ENCODE results near the gene SPESP1.
"Not testable (repeated sequence)": the region's sequence is repeated elsewhere in the genome, so short reads cannot be mapped to it uniquely, and the experiment has no call there.

The SPESP1 gene

DNA sequence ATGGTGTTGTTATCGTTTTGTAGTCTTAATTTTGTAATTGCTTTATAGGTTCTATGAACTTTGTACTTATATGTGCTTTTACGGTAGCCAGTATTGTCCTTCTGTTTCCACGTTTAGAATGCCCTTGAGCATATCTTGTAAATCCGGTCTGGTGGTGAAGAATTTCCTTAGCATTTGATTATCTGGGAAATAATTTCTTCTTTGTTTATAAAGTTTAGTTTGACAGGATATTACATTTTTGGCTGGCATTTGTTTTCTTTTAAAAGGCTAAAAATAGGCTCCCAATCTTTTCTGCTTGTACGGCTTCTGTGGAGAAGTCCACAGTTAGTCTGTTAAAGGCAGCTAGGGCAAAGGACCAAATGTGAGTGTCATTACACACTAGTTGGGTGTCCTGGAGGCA is 36.7 kb downstream of the SPESP1 start:
- DNase-seq, result no peak

DNA sequence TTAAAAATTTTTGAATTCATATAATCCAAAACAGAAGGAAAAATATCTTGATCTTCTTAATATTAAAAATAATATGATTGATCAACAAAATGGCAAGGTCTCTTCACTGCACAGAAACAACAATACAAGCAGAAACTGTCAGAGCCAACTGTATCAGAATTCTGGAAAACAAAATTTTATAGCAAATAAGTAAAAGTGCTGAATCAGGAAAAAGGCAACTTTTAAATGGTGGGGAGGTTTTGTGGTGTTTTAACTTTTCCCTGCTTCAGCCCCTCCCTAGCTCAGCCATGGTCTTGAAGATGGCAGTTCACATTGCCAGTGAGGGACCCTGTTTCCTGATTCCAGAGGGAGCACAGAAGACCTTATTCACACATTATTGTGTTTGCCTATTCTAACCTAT is 37.6 kb downstream of the SPESP1 start:
- no peak for DNase-seq

DNA sequence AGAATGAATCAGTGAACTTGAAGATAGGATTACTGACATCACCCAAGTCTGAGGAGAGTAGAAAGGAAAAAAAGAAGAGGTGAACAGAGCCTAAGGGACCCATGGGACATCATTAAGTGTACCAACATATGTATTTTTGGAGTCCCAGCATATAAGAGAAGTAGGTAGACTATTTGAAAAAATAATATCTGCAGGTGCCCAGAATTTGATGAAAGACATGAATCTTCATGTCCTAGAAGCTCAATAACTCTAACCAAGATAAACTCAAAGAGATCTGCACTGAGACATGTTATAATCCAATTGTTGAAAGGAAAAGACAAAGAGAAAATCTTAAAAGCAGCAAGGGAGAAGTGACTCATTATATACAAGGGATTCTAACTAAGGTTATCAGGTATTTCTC is 39.0 kb downstream of the SPESP1 start:
- DNase-seq, result no peak

DNA sequence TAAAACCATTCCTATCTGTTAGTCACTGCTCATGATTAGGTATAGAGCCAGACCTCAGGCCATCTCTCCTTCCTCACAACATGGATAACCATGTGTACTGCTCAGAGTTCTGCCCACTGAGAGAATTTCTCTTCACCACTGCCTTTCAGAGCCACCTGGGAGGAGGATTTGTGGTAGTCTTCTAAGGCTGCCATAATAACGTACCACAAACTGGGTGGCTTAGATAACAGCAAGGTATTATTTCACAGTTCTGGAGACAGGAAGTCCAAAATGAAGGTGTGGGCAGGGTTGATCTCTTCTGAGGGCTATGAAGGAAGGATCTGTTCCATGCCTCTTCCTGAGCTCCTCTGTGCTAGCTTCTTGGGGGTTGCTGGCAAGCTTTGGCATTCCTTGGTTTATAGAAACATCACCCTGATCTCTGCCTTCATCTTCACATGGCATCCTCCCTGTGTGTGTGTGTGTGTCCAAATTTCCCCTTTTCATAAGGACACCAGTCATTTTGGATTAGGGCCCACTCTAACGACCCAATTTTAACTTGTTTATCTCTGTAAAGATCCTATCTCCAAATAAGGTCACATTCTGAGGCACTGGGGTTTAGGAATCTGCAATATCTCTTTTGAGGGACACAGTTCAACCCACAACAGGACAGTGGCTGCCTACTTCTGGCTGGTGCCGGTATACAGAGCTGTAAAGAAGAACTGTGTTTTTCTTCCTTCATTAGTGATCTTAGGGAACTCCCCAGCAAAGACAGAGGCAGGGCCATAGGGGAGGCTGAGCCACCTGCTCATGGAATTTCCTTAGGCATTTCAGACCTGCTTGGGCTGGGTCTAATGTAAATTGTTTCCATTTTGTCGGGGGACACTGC is 42.1 kb downstream of the SPESP1 start:
- DNase-seq, result no peak

DNA sequence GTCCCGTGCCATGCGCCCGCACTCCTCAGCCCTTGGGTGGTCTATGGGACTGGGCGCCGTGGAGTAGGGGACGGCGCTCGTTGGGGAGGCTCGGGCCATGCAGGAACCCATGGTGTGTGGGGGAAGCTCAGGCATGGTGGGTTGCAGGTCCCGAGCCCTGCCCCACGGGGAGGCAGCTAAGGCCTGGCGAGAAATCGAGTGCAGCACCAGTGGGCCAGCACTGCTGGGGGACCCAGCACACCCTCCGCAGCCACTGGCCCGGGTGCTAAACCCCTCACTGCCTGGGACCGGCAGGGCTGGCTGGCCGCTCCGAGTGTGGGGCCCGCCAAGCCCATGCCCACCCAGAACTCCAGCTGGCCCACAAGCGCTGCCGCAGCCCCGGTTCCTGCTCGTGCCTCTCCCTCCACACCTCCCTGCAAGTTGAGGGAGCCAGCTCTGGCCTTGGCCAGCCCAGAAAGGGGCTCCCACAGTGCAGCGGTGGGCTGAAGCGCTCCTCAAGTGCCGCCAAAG is 45.4 kb downstream of the SPESP1 start:
- DNase-seq, result not testable (repeated sequence)

DNA sequence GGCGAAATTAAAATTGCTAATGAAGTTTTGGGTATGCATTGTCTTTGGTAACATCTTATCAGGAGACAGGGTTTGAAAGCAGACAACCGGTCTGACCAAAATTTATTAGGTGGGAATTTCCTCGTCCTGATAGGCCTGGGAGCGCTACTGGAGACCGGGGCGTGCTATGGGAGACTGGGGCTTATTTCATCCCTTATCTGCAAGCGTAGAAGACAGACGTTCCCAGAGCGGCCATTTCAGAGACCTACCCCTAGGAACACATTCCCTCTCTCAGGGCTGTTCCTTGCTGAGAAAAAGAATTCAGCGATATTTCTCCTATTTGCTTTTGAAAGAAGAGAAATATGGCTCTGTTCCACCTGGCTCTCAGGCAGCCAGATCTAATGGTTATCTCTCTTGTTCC is 47.1 kb downstream of the SPESP1 start:
- not testable (repeated sequence) for DNase-seq

DNA sequence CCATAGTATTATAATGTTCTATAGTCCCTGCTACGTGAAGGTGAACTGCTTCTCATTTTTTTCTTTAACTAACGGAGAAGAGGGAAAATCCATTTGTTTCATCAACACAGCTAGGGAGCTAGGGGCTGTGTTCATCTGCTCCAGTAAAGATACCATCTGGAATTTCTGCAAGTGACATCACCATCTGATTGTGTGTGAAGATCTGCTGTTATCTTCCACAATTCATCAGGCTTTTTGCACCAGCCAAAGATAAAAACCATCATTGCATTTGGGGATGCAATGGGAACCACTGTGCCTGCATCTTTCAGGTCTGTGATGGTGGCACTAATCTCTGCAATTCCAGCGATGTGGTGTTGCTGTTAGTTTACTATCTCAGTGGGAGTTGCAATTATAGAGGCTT is 48.7 kb downstream of the SPESP1 start:
- DNase-seq, result no peak

DNA sequence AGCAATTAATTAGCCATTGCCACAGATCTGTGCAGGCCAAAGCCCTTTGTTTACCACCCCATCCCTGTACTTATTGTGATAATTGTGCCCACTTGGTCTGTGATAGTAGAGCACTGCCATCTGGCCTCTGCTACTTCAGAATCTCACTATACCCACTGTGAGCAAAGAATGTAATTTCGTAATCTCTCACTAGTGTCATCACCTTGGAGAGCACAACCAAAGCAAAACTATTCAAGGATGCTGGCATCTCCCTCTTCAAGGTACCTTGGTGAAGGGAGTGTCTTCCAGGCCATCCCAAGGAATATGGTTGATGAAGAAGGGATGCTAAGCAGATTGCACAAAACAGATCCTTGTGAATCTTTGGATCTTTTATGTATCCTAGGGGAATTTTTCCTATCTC is 49.5 kb downstream of the SPESP1 start:
- DNase-seq, result no peak

DNA sequence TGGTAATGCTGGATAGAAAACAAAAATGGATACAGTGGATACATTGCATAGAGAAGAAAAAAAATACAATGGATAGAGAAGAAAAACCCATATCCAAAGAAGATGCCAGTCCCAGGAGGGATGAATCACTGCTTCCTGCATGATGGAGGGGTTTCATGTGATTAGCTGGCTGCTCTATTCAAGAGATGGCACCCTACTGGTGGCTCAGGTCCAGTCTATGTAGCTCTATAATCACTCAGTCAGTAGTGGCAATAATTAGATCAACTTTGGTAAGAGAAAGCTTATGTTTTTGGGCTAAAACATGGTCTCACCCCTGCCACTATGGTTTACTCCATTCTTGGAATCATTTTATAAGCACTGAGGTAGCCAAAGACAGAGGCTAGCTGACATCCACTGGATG is 50.5 kb downstream of the SPESP1 start:
- DNase-seq, result no peak

DNA sequence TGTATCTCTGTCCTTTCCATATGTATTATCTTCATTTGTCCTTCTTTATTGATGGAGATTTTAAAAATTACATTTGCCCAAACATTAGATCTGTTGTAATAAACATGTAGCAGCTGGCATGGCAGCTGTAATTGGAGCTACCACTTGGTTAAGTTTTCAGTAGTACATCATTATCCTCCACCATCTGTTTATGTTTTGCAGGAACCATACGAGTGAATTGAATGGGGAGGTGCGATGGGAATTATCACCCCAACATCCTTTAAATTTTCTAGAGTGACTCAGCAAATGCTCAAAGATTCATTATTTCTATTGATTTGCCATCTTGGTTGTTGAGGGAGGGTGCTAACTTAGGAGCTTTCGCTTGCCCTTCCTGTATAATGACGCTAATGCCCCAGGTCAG is 51.6 kb downstream of the SPESP1 start:
- DNase-seq, result no peak

DNA sequence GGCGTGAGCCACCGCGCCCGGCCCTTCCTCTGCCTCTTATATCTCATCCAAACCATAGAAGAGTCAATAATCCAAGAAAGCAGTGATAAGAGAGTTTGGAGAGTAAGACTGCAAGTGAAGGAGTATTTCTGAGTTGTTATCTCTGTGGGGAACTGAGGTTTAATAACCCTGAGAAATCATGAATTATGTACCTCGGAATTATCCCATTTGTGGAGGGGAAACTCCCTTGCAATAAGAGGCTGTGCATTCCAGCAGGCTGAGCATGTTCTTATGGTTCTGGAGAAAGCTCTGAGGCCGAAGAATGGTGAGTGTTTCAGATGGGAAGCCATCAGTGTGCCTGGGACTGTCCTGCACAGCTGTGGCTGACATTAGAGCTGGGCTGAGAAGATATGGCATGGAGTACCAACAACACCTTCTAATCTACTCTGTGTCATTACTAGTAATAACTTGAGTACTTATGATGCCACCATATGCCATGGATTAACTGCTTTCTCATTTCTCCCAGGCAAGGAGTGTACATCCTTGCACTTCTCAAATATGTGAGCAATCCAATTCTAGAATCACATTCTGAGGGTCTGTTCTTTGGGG is 52.7 kb downstream of the SPESP1 start:
- no peak for DNase-seq

DNA sequence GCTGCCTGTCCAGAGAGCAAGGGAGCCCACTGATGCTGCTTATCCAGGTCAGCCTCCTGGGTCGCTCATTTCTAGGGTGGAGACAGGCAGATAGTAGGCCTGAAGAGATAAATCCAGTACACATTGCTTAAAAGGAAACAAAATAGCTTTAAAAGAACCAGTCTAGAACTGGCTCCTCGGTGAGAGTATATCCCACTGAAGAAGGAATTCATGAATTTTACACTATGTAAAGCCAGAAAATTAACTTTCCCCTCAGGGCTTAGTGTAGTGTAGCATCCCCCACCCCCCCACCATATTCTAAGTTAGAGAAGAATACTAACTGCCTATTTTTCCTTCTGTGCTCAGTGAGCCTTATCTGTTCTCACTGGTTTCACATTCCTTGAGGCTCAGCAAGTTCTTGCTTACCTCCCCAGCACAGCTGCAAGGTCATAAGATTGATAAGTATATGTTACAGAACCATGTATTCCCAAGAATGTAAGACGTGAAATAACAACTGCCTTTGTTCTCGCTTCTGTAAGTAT is 53.7 kb downstream of the SPESP1 start:
- no peak for DNase-seq

DNA sequence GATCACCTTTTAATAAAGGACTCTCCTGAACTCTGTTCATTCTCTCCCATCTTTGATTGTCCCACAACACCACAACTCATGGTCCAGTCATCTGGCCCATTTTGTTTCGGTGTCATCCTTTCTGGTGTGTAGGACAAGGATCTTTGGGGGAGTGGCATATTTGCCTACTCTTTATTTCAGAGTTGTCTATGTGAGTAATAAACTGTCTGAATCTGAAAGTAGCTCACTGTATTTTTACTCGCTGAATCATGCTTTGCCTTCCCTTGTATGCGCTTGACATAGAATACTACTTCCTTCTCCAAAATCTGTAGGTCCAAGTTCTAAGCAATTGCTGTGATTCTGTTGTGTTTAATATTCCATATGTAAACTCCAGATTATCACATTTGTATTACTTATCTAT is 54.3 kb downstream of the SPESP1 start:
- no peak for DNase-seq

DNA sequence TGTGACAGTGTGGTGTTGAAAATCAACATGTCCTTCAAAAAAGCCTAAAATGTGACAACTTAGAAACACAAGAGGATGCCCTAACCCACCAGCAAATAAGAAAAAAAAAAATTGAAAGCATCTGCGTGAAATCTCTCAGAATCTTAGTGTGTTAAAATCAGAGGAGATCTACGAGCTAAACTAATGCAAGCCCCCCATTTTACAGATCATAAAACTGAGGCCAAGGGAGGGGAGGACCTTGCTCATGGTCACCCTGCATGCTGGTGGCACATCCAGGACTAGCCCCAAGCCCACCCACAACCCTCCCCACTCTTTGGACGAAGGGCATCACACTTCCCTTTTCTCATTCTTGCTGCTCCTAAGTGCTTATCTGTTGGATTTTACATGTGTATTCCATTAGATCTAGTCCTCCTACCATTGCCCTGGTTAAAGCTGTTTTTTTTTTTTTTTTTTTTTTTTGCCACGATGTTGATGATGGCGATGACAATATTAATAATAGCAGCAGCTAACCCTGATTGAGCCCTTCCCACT is 55.1 kb downstream of the SPESP1 start:
- no peak for DNase-seq

DNA sequence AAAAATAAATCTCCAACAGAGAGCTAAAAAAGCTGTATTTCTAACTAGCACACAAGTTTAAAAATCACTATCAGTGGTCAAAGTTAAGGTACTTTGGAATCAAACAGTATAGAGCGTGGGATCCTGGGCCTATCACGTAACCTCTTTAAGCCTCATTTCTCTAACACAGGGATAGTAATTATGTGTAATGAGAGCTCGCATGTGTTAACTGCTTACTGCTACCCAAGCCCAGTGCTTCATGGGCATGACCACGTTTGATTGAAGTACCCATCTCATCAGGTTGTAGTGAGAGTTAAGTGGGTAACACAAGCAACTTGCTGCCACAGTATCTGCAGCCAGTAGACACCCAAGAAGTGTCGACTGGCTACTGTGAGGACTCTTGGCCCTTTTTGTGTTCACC is 56.0 kb downstream of the SPESP1 start:
- DNase-seq, result no peak

DNA sequence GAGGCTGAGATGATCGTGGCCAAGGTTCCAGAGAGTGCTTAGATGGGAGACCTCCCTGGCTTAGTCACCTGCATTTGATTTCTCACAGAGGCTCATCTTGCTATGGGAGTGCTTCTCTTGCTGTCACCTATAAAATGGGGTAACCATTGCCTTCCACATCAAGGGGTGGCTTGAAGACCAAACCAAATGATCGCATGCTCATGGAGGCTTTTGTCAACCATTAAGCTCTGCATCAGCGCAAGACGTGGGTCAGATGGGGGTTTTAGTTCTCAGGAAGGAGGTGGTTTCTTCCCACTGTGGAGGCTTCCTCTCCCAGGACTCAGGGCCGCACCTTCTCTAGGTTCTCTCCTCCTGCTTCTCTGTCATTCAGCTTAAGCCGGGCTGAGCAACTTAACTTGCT is 56.8 kb downstream of the SPESP1 start:
- DNase-seq, result no peak

DNA sequence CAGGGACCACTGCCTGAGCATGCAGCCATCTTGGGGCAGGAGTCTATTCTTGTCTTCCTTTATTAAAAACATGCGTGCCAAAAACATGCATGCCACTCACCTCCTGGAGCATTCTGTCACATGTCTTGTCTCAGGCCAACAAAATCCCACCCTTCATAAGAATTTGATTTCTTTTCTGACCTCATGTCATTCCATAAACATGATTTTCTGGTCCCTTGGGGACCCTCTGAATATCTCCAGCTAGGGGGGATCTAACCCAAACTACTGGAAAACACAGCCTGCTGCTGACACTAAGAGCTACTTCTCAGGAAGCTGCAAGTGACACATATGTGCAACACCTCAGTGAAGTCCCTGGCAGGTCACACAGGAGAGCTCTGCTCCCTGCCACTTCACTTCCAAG is 57.4 kb downstream of the SPESP1 start:
- DNase-seq, result no peak

DNA sequence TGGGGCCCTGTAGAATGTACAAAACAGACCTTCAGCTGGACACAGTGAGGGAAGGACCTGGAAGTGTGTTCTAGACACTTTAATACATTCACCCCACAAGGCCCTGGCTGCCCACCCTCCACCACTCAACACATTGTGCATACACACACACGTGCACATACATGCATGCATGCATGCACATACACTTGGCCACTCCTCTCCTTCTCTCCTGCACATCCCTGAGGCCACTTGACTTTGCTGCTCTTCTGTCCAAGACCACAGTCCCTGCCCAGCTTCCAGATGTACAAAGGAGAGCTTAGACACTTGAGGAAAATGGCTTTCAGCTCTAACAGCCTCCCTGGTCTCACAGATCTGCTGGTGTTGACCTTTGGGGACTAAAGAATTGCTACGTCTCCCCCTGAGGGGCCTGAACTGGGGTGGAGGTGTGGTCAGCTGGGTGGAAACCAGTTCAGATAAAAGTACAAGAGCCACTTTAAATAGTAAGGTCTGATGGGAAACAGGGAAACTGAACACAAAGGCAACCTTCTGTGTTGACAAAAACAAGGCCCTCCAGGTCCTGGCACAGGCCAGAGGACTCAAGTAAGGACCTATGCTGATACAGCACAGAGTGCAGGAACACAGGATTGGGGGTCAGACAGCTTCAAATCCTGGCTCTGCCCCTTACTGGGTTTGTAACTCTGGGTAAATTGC is 59.4 kb downstream of the SPESP1 start:
- no peak for DNase-seq

DNA sequence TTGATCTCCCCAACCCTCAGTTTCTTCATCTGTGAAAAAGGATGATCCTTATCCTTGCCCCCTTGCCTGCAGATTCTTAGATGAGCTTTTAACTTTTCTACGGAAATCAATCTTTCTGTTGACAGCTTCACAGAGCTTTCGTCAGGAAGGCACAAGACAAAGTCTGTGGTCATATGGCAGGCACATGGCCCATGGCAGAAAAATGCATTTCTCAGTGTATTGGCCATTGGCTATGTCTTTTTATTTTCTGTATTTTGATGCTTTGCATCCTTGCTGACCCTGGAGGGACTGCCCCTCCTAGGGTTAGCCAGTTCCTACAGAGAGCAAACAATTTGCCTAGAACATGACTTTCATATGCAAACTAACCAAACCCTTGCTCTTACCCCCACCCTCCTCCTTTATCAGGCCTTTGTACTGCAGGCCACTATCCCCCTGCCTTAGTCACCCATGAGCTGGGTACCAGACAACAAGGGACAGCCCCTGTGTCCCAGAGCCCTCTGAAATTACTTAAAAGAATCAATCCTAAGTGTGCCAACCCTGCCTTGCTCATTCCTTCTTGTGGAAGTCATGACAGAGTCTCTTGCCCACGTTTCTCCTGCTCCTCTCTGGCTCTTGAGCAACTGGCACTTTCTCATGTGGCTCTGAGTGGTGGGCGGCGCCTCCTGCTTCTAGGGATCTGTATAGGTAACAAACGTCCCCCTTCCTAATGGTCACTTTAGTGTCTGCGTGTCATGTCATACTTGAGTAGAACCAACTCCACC is 60.1 kb downstream of the SPESP1 start:
- no peak for DNase-seq

DNA sequence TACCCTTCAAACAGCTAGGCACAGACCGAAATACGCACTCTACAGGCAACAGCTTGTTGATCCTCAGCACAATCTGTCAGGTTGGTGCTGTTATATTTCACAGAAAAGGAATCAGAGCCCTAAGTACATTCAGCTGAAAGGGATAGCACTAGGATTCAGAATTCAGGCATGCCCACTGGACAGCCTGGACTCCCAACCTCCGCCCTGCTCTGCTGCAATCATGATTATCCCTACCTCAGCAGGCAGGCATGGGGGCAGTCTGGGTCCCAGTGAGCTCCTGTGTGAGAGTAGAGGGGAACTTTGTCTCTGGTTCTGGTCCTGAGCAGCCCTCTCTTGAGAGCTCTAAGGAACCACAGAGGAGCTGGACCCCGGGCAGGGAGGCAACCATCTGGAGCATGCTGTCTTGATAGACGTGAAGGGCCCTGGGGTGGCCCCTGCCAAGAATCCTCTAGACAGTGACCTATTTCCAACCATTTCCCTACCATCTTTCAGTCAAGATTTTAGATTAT is 60.7 kb downstream of the SPESP1 start:
- no peak for DNase-seq

DNA sequence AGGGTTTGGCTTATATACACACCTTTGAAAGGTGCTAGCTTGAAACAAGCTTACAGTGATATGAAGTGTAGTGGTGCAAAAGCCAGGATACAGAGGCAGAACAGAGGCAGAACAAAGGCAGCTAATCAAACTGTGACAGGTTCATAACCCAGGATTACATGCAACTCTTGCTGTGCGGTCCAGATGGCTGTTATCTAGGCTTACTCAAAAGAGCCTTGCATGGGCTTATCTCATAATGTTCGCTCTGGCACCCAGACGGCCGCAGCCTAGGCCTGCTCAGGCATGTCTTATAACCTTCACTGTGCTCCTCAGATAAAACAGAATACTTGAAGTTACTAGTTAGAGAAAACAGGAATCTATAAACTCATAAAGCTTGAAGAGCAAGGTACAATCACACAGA is 61.4 kb downstream of the SPESP1 start:
- no peak for DNase-seq

DNA sequence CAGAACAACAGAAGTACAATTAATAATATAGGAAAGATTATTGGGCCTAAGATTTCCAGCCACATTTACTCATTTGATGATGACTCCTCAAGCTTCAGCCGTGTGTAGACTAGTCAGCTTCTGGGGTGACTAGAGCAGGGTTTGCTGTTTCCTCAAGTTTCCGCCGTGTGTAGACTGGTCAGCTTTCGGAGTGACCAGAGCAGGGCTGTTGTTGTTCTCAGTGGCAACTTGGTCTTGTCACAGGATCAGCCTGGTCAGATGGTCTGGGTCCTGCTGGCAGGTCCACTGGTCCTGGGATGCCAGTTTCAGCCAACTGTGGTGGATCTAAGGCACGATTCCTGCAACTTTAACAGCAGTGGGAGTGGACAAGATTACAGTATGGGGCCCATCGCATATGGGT is 62.4 kb downstream of the SPESP1 start:
- DNase-seq, result no peak

All from cortex of kidney (tissue), 1 donor.